BE2C (cell line): ENCODE results near the gene IQSEC3.

Source experiments
- DNase-seq: peaks from one replicate; pipeline ENCODE4 v3.0.0-alpha.2; 2020
- H3K27me3 ChIP-seq: fragments of 250-450 bp; sonication (Bioruptor Pico); 2 replicates; pipeline ENCODE4 v1.5.1; 2020; ENCODE audit warnings: mild to moderate bottlenecking
- H3K36me3 ChIP-seq: fragments of 250-450 bp; sonication (Bioruptor Pico); 2 replicates; pipeline ENCODE4 v1.5.1; 2020; ENCODE audit warnings: mild to moderate bottlenecking
- H3K4me1 ChIP-seq: fragments of 250-450 bp; sonication (Bioruptor Pico); 2 replicates; pipeline ENCODE4 v1.5.1; 2020
- H3K4me3 ChIP-seq: 2 replicates; pipeline ENCODE4 v1.5.1; 2011; ENCODE audit warnings: low read depth, low read length
- H3K9me3 ChIP-seq: fragments of 250-450 bp; sonication (Bioruptor Pico); 2 replicates; pipeline ENCODE4 v1.5.1; 2020
- TF ChIP-seq, protein P1 (sequence below): IDR thresholded peaks from 2 replicates; pipeline ENCODE4 v1.5.1; 2012; ENCODE audit warnings: mild to moderate bottlenecking, low read depth, low read length

The IQSEC3 gene

DNA sequence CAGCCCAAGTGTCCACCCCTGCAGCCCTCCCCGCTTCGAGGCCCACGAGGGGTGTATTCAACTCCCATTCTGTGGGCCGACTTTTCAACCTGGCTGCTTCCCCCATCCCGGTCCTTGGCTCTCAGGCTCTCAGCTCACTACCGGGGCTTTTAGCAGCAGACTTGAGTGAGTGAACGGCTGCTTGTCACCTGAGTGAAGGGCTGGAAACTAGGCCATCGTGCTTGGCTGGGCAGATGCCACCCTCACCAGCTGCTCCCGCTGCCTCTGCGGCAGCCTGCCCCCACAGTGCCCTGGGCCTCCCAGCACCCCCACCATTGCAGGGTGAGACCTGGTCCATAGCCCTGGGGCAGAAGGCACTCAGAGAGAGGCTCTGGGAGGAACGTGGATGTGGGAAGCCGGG, 87.5 kb downstream of the IQSEC3 start:
- TF ChIP-seq, protein P1, sequence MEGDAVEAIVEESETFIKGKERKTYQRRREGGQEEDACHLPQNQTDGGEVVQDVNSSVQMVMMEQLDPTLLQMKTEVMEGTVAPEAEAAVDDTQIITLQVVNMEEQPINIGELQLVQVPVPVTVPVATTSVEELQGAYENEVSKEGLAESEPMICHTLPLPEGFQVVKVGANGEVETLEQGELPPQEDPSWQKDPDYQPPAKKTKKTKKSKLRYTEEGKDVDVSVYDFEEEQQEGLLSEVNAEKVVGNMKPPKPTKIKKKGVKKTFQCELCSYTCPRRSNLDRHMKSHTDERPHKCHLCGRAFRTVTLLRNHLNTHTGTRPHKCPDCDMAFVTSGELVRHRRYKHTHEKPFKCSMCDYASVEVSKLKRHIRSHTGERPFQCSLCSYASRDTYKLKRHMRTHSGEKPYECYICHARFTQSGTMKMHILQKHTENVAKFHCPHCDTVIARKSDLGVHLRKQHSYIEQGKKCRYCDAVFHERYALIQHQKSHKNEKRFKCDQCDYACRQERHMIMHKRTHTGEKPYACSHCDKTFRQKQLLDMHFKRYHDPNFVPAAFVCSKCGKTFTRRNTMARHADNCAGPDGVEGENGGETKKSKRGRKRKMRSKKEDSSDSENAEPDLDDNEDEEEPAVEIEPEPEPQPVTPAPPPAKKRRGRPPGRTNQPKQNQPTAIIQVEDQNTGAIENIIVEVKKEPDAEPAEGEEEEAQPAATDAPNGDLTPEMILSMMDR = no peak
- H3K36me3 ChIP-seq = no peaks in the 10 kb centered on the region
- no peak for DNase-seq
- no peak overlapping the region for H3K4me3 ChIP-seq
- no peaks in the 10 kb centered on the region for H3K4me1 ChIP-seq
- no peaks in the 10 kb centered on the region for H3K9me3 ChIP-seq
- no peaks in the 10 kb centered on the region for H3K27me3 ChIP-seq

DNA sequence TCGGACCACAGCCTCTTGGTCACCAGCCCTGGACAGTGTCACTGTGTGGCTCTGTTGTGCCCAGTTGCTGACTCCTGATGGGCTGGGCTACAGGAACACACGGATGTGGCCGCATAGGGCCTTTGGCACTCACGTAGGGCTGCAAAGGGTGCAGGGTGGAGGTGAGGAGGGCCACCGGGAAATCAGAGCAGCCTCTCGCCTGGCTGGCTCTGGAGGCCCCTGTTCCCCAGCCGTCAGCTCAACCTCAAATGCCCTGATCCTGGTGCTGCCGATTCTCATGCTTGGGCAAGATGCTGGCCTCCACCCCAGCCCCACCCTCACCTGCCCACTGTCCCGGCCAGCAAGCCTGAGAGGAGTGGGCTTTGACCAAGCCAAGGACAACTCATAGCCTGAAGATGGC, 88.4 kb downstream of the IQSEC3 start:
- Histone ChIP-seq H3K4me3 (no peak overlapping the region), H3K36me3 (no peaks in the 10 kb centered on the region), H3K9me3 (no peaks in the 10 kb centered on the region), H3K4me1 (no peaks in the 10 kb centered on the region), H3K27me3 (no peaks in the 10 kb centered on the region)
- DNase-seq = no peak
- TF ChIP-seq, protein P1 = no peak

DNA sequence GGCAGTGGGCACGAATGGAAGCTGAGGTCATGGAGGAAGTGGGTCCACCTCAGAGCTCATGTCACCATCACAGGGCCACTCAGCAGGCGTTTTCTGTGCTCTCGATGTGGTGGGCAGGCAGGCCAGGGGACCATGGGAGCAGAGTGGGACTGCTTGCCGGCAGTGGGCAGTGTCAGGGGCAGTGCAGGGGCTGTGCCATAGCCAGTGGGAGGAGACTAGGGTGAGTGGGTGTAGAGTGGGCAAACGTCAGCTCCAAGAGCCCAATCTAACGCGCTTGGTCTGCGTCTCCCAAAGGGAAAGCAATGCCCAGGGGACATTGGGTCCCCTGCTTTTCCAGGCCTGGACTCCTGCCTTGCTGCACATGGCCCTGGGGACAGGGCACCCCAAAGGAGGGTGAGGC, 89.1 kb downstream of the IQSEC3 start:
- no peaks in the 10 kb centered on the region for H3K27me3 ChIP-seq
- H3K36me3 ChIP-seq = no peaks in the 10 kb centered on the region
- TF ChIP-seq, protein P1 = no peak
- no peaks in the 10 kb centered on the region for H3K4me1 ChIP-seq
- no peak for DNase-seq
- H3K9me3 ChIP-seq = no peaks in the 10 kb centered on the region
- H3K4me3 ChIP-seq = no peak overlapping the region

DNA sequence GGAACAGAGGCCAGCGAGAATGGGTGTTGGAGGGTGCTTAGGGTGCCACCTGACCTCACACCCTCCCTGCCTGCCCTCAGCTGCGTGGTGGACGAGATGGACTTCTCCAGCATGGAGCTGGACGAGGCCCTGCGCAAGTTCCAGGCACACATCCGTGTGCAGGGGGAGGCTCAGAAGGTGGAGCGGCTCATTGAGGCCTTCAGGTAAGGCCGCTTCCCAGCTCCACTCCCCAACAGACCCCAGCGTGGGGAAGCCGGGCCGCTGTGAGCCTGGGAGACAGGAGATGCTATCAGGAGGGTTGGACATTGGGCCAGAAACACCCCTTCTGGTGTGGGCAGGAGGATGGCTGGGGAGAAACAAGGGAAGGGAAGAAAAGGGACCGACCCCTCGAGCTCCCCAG, 90.4 kb downstream of the IQSEC3 start:
- TF ChIP-seq, protein P1 = no peak
- H3K9me3 ChIP-seq = no peaks in the 10 kb centered on the region
- no peaks in the 10 kb centered on the region for H3K27me3 ChIP-seq
- no peak for DNase-seq
- no peaks in the 10 kb centered on the region for H3K36me3 ChIP-seq
- H3K4me3 ChIP-seq = no peak overlapping the region
- H3K4me1 ChIP-seq = no peaks in the 10 kb centered on the region

DNA sequence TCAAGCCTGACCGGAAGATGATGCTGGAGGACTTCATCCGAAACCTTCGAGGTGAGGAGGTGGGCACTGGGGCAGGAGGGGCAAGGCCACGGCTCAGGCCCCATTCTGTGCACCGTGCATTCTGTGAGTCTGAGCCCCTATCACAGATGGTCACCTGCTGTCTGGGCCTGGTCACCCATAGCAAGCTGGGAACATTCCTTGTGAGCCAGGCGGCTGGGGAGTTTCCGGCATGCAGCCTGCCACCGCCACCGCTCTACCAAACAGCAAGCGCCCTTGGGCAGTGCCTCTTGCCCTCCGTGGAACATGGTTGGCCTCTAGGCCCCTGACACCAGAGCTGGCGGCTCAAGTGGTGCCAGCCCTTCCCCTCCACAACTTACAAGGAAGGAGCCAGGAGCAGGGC, 91.1 kb downstream of the IQSEC3 start:
- no peak for DNase-seq
- H3K27me3 ChIP-seq = no peaks in the 10 kb centered on the region
- H3K4me3 ChIP-seq = no peak overlapping the region
- TF ChIP-seq, protein P1 = no peak
- no peaks in the 10 kb centered on the region for H3K36me3 ChIP-seq
- no peaks in the 10 kb centered on the region for H3K4me1 ChIP-seq
- no peaks in the 10 kb centered on the region for H3K9me3 ChIP-seq

DNA sequence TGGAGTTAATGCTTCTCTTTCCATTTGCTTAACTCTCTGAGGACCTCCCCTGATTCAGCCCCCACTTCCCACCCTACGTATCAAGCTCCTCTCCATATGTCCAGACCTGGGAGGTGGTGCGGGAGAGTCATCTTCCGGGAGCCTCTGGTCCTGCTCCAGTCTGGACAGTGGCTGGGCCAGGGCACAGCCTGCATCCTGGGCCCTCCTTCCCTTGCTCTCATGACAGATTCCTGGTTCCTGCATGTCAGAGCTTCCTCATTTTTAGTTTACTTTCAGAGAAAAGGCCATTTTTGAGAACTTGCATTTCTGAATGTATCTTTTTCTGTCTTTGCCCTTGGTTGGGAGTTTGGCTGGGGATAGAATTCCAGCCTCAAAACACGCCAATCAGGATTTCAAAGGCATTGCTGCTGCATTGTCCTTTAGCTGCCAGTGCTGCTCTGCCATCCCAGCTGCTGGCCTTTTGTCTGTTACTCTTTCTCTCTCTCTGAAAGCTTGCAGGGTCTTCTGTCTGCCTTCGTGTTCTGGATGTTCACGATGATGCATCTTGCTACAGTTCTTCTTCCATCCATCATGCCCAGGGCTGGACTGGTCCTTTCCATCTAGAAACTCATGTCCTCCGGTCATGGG, 92.7 kb downstream of the IQSEC3 start:
- Histone ChIP-seq H3K4me3 (no peak overlapping the region), H3K9me3 (no peaks in the 10 kb centered on the region), H3K4me1 (no peaks in the 10 kb centered on the region), H3K27me3 (no peaks in the 10 kb centered on the region), H3K36me3 (no peaks in the 10 kb centered on the region)
- DNase-seq = no peak
- TF ChIP-seq, protein P1 = no peak
